GM12873 (cell line): Measurements from ENCODE around the gene PIP5K1A.

Experiments used
- CTCF ChIP-seq: IDR thresholded peaks from 2 replicates; pipeline ENCODE4 v1.5.1; 2012; ENCODE audit warnings: low read depth, mild to moderate bottlenecking, moderate library complexity, low read length, control low read depth; ENCODE audit not compliant: insufficient read depth; ENCODE audit errors: missing control alignments

Gene PIP5K1A

GRCh38 chr1:151289080-151289935, 91.0 kb downstream of the PIP5K1A start:
- TF ChIP-seq CTCF: no peak

GRCh38 chr1:151289991-151290708, 91.8 kb downstream of the PIP5K1A start:
- TF ChIP-seq CTCF: no peak

GRCh38 chr1:151290709-151291303, 92.5 kb downstream of the PIP5K1A start:
- no peak for TF ChIP-seq CTCF

GRCh38 chr1:151292207-151293030, 94.1 kb downstream of the PIP5K1A start:
- peak; percentile 39 for TF ChIP-seq CTCF

DNA sequence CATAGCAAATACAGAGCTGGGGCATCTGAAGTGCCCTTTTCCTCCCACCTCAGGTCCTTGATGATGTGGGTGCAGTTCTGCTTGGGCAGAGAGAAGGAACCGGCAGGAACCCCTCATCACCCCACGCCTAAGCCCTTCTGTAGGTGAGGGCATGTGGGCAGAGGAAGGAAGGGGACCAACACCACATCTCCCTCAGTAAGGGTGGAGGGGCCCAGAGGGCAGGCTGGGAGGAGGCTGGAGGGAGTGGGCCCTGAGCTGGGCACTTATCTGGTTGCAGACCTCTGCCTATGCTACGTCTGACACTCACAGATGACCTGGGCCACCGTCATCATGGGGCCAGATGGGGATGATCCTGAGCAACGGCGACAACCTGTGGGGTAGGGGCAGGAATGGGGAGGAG, 94.7 kb downstream of the PIP5K1A start:
- TF ChIP-seq CTCF: no peak

GRCh38 chr1:151294742-151295462, 96.5 kb downstream of the PIP5K1A start:
- TF ChIP-seq CTCF: no peak
